Erythroblast (primary cell): ENCODE data around the gene NUDT4.

Experiments used
- GATA1 ChIP-seq: IDR thresholded peaks from 2 replicates; pipeline ENCODE4 v1.6.1; 2011; ENCODE audit warnings: low read depth, mild to moderate bottlenecking, control low read depth, low read length, moderate library complexity
- POLR2A ChIP-seq: IDR thresholded peaks from 2 replicates; pipeline ENCODE4 v1.6.1; 2011; ENCODE audit warnings: mild to moderate bottlenecking, low read length

DNA sequence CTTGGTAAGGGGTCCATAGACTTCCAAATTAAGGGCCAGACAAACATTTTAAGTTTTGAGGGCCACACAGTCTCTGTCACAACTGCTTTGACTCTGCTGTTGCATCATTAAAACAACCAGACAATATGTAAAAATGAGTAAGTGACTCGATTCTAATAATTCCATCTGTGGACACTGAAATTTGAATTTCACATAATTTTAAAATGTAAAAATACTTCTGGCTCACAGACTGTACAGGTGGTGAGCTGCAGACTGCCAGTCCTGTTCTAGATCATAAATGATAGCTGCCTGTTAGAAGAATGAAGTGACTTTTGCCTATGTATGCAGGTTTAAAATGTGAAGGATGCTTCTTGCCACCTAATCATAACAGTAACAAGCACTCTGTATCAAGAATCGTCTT lies 15.7 kb downstream of the NUDT4 start:
- no peak for TF ChIP-seq POLR2A
- no peak for TF ChIP-seq GATA1
